ENCODE measurements around the gene TMEM184A.
A peak's percentile ranks its signal among the peaks of the same experiment; 100 is the strongest.

Gene TMEM184A

GRCh38 chr7:1576521-1577253, 20.7 kb upstream of the TMEM184A start:
- POLR2A ChIA-PET: no interaction called here
- peaks cover 0 to 11% (median 5%) of the 10 kb centered on the region in 4 experiments for H3K4me1 ChIP-seq (ENCODE audit: control extremely low read depth in 1 of 4, control insufficient read depth in 4 of 4, insufficient read depth in 4 of 4, low read length in 3 of 4)
- no peaks in the 10 kb centered on the region for H3K27me3 ChIP-seq (replicated peaks in 2 of 5; ENCODE audit: control insufficient read depth in 4 of 5, insufficient read depth in 5 of 5, low read length in 4 of 5)
- CTCF ChIA-PET: interaction anchor here (1.2 kb wide), 1 partner anchor 19 kb away, joined by 3 read pairs; no protein-coding TSS in a partner anchor
- 86% methylated on average over 11 of the region's 15 CpGs for WGBS (ENCODE audit: insufficient coverage)
- no peak overlapping the region for H3K27ac ChIP-seq (ENCODE audit: insufficient read depth in 1 of 2, low read depth in 1 of 2, low read length in 2 of 2, poor library complexity in 1 of 2, severe bottlenecking in 2 of 2)
- no peak overlapping the region for H3K4me3 ChIP-seq (ENCODE audit: control insufficient read depth in 1 of 7, extremely low read depth in 1 of 7, insufficient read depth in 4 of 7, low read depth in 2 of 7, low read length in 6 of 7)
- no peaks in the 10 kb centered on the region for H3K9me3 ChIP-seq (ENCODE audit: control extremely low read depth in 1 of 5, control insufficient read depth in 4 of 5, insufficient read depth in 2 of 5, low read depth in 1 of 5, low read length in 4 of 5)
- DNase-seq: no peak
- H3K36me3 ChIP-seq (ENCODE audit: control insufficient read depth in 4 of 4, insufficient read depth in 4 of 4, low read length in 3 of 4): no peaks in the 10 kb centered on the region

GRCh38 chr7:1575809-1576208, 19.8 kb upstream of the TMEM184A start:
- CTCF ChIA-PET: no interaction called here
- Histone ChIP-seq H3K4me1 (ENCODE audit: control extremely low read depth in 1 of 4, control insufficient read depth in 4 of 4, insufficient read depth in 4 of 4, low read length in 3 of 4) (peaks cover 4 to 19% (median 13%) of the 10 kb centered on the region in 4 experiments), H3K27me3 (replicated peaks in 2 of 5; ENCODE audit: control insufficient read depth in 4 of 5, insufficient read depth in 5 of 5, low read length in 4 of 5) (no peaks in the 10 kb centered on the region), H3K36me3 (ENCODE audit: control insufficient read depth in 4 of 4, insufficient read depth in 4 of 4, low read length in 3 of 4) (no peaks in the 10 kb centered on the region), H3K9me3 (ENCODE audit: control extremely low read depth in 1 of 5, control insufficient read depth in 4 of 5, insufficient read depth in 2 of 5, low read depth in 1 of 5, low read length in 4 of 5) (no peaks in the 10 kb centered on the region), H3K4me3 (ENCODE audit: control insufficient read depth in 1 of 7, extremely low read depth in 1 of 7, insufficient read depth in 4 of 7, low read depth in 2 of 7, low read length in 6 of 7) (no peak overlapping the region), H3K27ac (ENCODE audit: insufficient read depth in 1 of 2, low read depth in 1 of 2, low read length in 2 of 2, poor library complexity in 1 of 2, severe bottlenecking in 2 of 2) (no peak overlapping the region)
- POLR2A ChIA-PET: no interaction called here
- whole genome bisulfite sequencing (ENCODE audit: insufficient coverage): 100% methylated on average over 4 of the region's 7 CpGs
- DNase-seq: no peak

- Histone ChIP-seq H3K27me3 (replicated peaks in 2 of 5; ENCODE audit: control insufficient read depth in 4 of 5, insufficient read depth in 5 of 5, low read length in 4 of 5) (no peaks in the 10 kb centered on the region), H3K4me1 (ENCODE audit: control extremely low read depth in 1 of 4, control insufficient read depth in 4 of 4, insufficient read depth in 4 of 4, low read length in 3 of 4) (peaks cover 4 to 32% (median 19%) of the 10 kb centered on the region in 4 experiments), H3K4me3 (ENCODE audit: control insufficient read depth in 1 of 7, extremely low read depth in 1 of 7, insufficient read depth in 4 of 7, low read depth in 2 of 7, low read length in 6 of 7) (no peak overlapping the region), H3K9me3 (ENCODE audit: control extremely low read depth in 1 of 5, control insufficient read depth in 4 of 5, insufficient read depth in 2 of 5, low read depth in 1 of 5, low read length in 4 of 5) (no peaks in the 10 kb centered on the region), H3K36me3 (ENCODE audit: control insufficient read depth in 4 of 4, insufficient read depth in 4 of 4, low read length in 3 of 4) (peaks cover 4 to 9% (median 4%) of the 10 kb centered on the region in 4 experiments), H3K27ac (ENCODE audit: insufficient read depth in 1 of 2, low read depth in 1 of 2, low read length in 2 of 2, poor library complexity in 1 of 2, severe bottlenecking in 2 of 2) (no peak overlapping the region)
- no peak for DNase-seq
- 80% methylated on average over 5 of the region's 7 CpGs for WGBS (ENCODE audit: insufficient coverage)
- ChIA-PET CTCF (interaction anchor here (1.0 kb wide), 1 partner anchor 11 kb away, joined by 3 read pairs; no protein-coding TSS in a partner anchor), POLR2A (no interaction called here)
Measured at GRCh38 chr7:1572111-1572822, 16.3 kb upstream of the TMEM184A start.

- H3K9me3 ChIP-seq (ENCODE audit: control extremely low read depth in 1 of 5, control insufficient read depth in 4 of 5, insufficient read depth in 2 of 5, low read depth in 1 of 5, low read length in 4 of 5): no peaks in the 10 kb centered on the region
- peaks cover 4 to 32% (median 21%) of the 10 kb centered on the region in 4 experiments for H3K4me1 ChIP-seq (ENCODE audit: control extremely low read depth in 1 of 4, control insufficient read depth in 4 of 4, insufficient read depth in 4 of 4, low read length in 3 of 4)
- CTCF ChIA-PET: interaction anchor here (0.6 to 1.0 kb wide), 4 partner anchors 9 to 796 kb away, joined by 3 to 4 read pairs (median 3); no protein-coding TSS in a partner anchor
- peak within 1 kb of the TSS; percentile 72 to 95 (median 90) for H3K4me3 ChIP-seq (ENCODE audit: control insufficient read depth in 1 of 7, extremely low read depth in 1 of 7, insufficient read depth in 4 of 7, low read depth in 2 of 7, low read length in 6 of 7)
- peak; percentile 91 to 94 (median 92) for DNase-seq
- peak within 1 kb of the TSS; percentile 79 to 90 for H3K27ac ChIP-seq (ENCODE audit: insufficient read depth in 1 of 2, low read depth in 1 of 2, low read length in 2 of 2, poor library complexity in 1 of 2, severe bottlenecking in 2 of 2)
- H3K27me3 ChIP-seq (replicated peaks in 2 of 5; ENCODE audit: control insufficient read depth in 4 of 5, insufficient read depth in 5 of 5, low read length in 4 of 5): no peaks in the 10 kb centered on the region
- WGBS (ENCODE audit: insufficient coverage): under 1% methylated on average over 68 of the region's 95 CpGs
- peaks cover 7 to 19% (median 9%) of the 10 kb centered on the region in 4 experiments for H3K36me3 ChIP-seq (ENCODE audit: control insufficient read depth in 4 of 4, insufficient read depth in 4 of 4, low read length in 3 of 4)
- POLR2A ChIA-PET: no interaction called here
Measured at GRCh38 chr7:1569833-1570632, 14.0 kb upstream of the TMEM184A start, which contains the start of gene PSMG3. TSS of gene PSMG3 (minus strand) at chr7:1570032. CDS start at chr7:1569339, 693 bp downstream.

GRCh38 chr7:1569440-1569832, 13.4 kb upstream of the TMEM184A start:
- Histone ChIP-seq H3K4me1 (ENCODE audit: control extremely low read depth in 1 of 4, control insufficient read depth in 4 of 4, insufficient read depth in 4 of 4, low read length in 3 of 4) (peaks cover 4 to 32% (median 24%) of the 10 kb centered on the region in 4 experiments), H3K4me3 (ENCODE audit: control insufficient read depth in 1 of 7, extremely low read depth in 1 of 7, insufficient read depth in 4 of 7, low read depth in 2 of 7, low read length in 6 of 7) (peak overlapping the region; percentile 72 to 95 (median 90)), H3K9me3 (ENCODE audit: control extremely low read depth in 1 of 5, control insufficient read depth in 4 of 5, insufficient read depth in 2 of 5, low read depth in 1 of 5, low read length in 4 of 5) (no peaks in the 10 kb centered on the region), H3K36me3 (ENCODE audit: control insufficient read depth in 4 of 4, insufficient read depth in 4 of 4, low read length in 3 of 4) (peaks cover 7 to 19% (median 9%) of the 10 kb centered on the region in 4 experiments), H3K27me3 (replicated peaks in 2 of 5; ENCODE audit: control insufficient read depth in 4 of 5, insufficient read depth in 5 of 5, low read length in 4 of 5) (no peaks in the 10 kb centered on the region), H3K27ac (ENCODE audit: insufficient read depth in 1 of 2, low read depth in 1 of 2, low read length in 2 of 2, poor library complexity in 1 of 2, severe bottlenecking in 2 of 2) (peak overlapping the region; percentile 79 to 90)
- WGBS (ENCODE audit: insufficient coverage): 15% methylated on average over 20 of the region's 27 CpGs
- CTCF ChIA-PET: no interaction called here
- peak in 1 of 3 donors; percentile 34 for DNase-seq
- POLR2A ChIA-PET: no interaction called here

GRCh38 chr7:1569016-1569415, 13.0 kb upstream of the TMEM184A start:
- peaks cover 7 to 19% (median 9%) of the 10 kb centered on the region in 4 experiments for H3K36me3 ChIP-seq (ENCODE audit: control insufficient read depth in 4 of 4, insufficient read depth in 4 of 4, low read length in 3 of 4)
- no peaks in the 10 kb centered on the region for H3K27me3 ChIP-seq (replicated peaks in 2 of 5; ENCODE audit: control insufficient read depth in 4 of 5, insufficient read depth in 5 of 5, low read length in 4 of 5)
- H3K4me1 ChIP-seq (ENCODE audit: control extremely low read depth in 1 of 4, control insufficient read depth in 4 of 4, insufficient read depth in 4 of 4, low read length in 3 of 4): peaks cover 4 to 33% (median 27%) of the 10 kb centered on the region in 4 experiments
- H3K9me3 ChIP-seq (ENCODE audit: control extremely low read depth in 1 of 5, control insufficient read depth in 4 of 5, insufficient read depth in 2 of 5, low read depth in 1 of 5, low read length in 4 of 5): no peaks in the 10 kb centered on the region
- ChIA-PET CTCF (no interaction called here), POLR2A (no interaction called here)
- H3K4me3 ChIP-seq (ENCODE audit: control insufficient read depth in 1 of 7, extremely low read depth in 1 of 7, insufficient read depth in 4 of 7, low read depth in 2 of 7, low read length in 6 of 7): peak overlapping the region in 5 of 7 experiments; percentile 74 to 95 (median 90)
- DNase-seq: peak in 1 of 3 donors; percentile 35
- WGBS (ENCODE audit: insufficient coverage): 83% methylated on average over 12 of the region's 13 CpGs
- no peak overlapping the region for H3K27ac ChIP-seq (ENCODE audit: insufficient read depth in 1 of 2, low read depth in 1 of 2, low read length in 2 of 2, poor library complexity in 1 of 2, severe bottlenecking in 2 of 2)
